Cardiac muscle cell (in vitro differentiated cells and primary cell): ENCODE measurements around the gene QPCT. TPM values are rescaled to one million over a fixed set of nuclear protein-coding genes. Genes with fewer than 3 reads are reported as not detected.

Experiments
- DNase-seq, 2 donors: peaks; one replicate each; pipeline versions ENCODE4 v3.0.0 to v3.0.0-alpha.2; 2010 to 2017; ENCODE audit warnings: low read depth in 1 of 2, low spot score in 1 of 2
- H3K27ac ChIP-seq: fragments of 200-600 bp; sonication (generic); 2 replicates; pipeline ENCODE4 v1.5.1; 2016
- H3K27me3 ChIP-seq: fragments of 200-600 bp; sonication (generic); 2 replicates; pipeline ENCODE4 v1.6.0; 2016; ENCODE audit warnings: control low read depth
- H3K36me3 ChIP-seq: fragments of 200-600 bp; sonication (generic); 2 replicates; pipeline ENCODE4 v1.5.1; 2016; ENCODE audit warnings: control low read depth
- H3K4me1 ChIP-seq: fragments of 200-600 bp; sonication (generic); 2 replicates; pipeline ENCODE4 v1.8.1; 2017; ENCODE audit warnings: low read depth, mild to moderate bottlenecking, mixed run types
- H3K4me3 ChIP-seq: fragments of 200-600 bp; sonication (generic); 2 replicates; pipeline ENCODE4 v1.5.1; 2016; ENCODE audit warnings: mild to moderate bottlenecking
- H3K9me3 ChIP-seq: fragments of 200-600 bp; sonication (generic); 2 replicates; pipeline ENCODE4 v1.5.1; 2017; ENCODE audit warnings: low read depth, mild to moderate bottlenecking, control low read depth
- CTCF ChIP-seq: IDR thresholded peaks from 2 replicates; pipeline ENCODE4 v1.5.1; 2012; ENCODE audit warnings: low read depth, mild to moderate bottlenecking, low read length
- polyA plus RNA-seq: library from polyadenylated mRNA; unstranded; fragments of >200 nt; fragmentation: Nextera tagmentation; extraction: Ambion mirVana; gene quantifications from 2 replicates; pipeline ENCODE4 v1.2.1, GENCODE V29; 2016
- total RNA-seq: library from RNA; depleted of rRNA; stranded (reverse); fragments of >200 nt; gene quantifications from 2 replicates; pipeline ENCODE4 v1.2.3, GENCODE V29; 2016

The QPCT gene
- total and polyA plus RNA-seq, 2 experiments from 2014 or later = 0.33 TPM; not detected in 1

- DNase-seq = peak in 1 of 2 donors; percentile 36
Measured at GRCh38 chr2:37417321-37417720, 72.9 kb downstream of the QPCT start.

GRCh38 chr2:37418956-37419355 lies 74.5 kb downstream of the QPCT start:
- Histone ChIP-seq H3K36me3 (no peaks in the 10 kb centered on the region), H3K27ac (no peak overlapping the region), H3K4me3 (no peak overlapping the region), H3K9me3 (no peaks in the 10 kb centered on the region), H3K4me1 (peaks cover 16% of the 10 kb centered on the region), H3K27me3 (no peaks in the 10 kb centered on the region)
- no peak for TF ChIP-seq CTCF
- DNase-seq = no peak

More at GRCh38 chr2:37417321-37417720, 72.9 kb downstream of the QPCT start:
- no peaks in the 10 kb centered on the region for H3K9me3 ChIP-seq
- H3K27ac ChIP-seq = no peak overlapping the region
- no peaks in the 10 kb centered on the region for H3K27me3 ChIP-seq
- TF ChIP-seq CTCF = no peak
- H3K4me3 ChIP-seq = no peak overlapping the region
- peaks cover 16% of the 10 kb centered on the region for H3K4me1 ChIP-seq
- H3K36me3 ChIP-seq = no peaks in the 10 kb centered on the region

GRCh38 chr2:37421686-37422085 lies 77.3 kb downstream of the QPCT start:
- H3K9me3 ChIP-seq = no peaks in the 10 kb centered on the region
- H3K36me3 ChIP-seq = no peaks in the 10 kb centered on the region
- DNase-seq = no peak
- H3K27me3 ChIP-seq = no peaks in the 10 kb centered on the region
- no peak for TF ChIP-seq CTCF
- H3K27ac ChIP-seq = no peak overlapping the region
- H3K4me3 ChIP-seq = no peak overlapping the region
- peaks cover 11% of the 10 kb centered on the region for H3K4me1 ChIP-seq

GRCh38 chr2:37422816-37423215 lies 78.4 kb downstream of the QPCT start:
- Histone ChIP-seq H3K9me3 (no peaks in the 10 kb centered on the region), H3K4me3 (no peak overlapping the region), H3K27ac (no peak overlapping the region), H3K27me3 (no peaks in the 10 kb centered on the region), H3K4me1 (peaks cover 5% of the 10 kb centered on the region), H3K36me3 (no peaks in the 10 kb centered on the region)
- DNase-seq = no peak
- TF ChIP-seq CTCF = no peak

Other genes starting within 250 kb of the QPCT start
- gene EIF2AK2, start 187.7 kb upstream of the QPCT start, total RNA-seq = 10.4 and 12.3 TPM in 2 replicates
- 12.5 and 18.3 TPM in 2 replicates for gene EIF2AK2, start 187.7 kb upstream of the QPCT start, polyA plus RNA-seq
- gene SULT6B1, start 156.0 kb upstream of the QPCT start, total RNA-seq = not detected in 2 replicates
- gene SULT6B1, start 156.0 kb upstream of the QPCT start, polyA plus RNA-seq = not detected in 2 replicates
- gene CEBPZOS, start 148.1 kb upstream of the QPCT start, total RNA-seq = 10.6 and 17.7 TPM in 2 replicates
- gene CEBPZOS, start 148.1 kb upstream of the QPCT start, polyA plus RNA-seq = 25.4 and 34.3 TPM in 2 replicates
- gene CEBPZ, start 113.0 kb upstream of the QPCT start, total RNA-seq = 14.3 and 27.9 TPM in 2 replicates
- 18.9 and 27.7 TPM in 2 replicates for gene CEBPZ, start 113.0 kb upstream of the QPCT start, polyA plus RNA-seq
- 22.0 and 28.0 TPM in 2 replicates for gene NDUFAF7, start 113.0 kb upstream of the QPCT start, total RNA-seq
- gene NDUFAF7, start 113.0 kb upstream of the QPCT start, polyA plus RNA-seq = 25.0 and 27.9 TPM in 2 replicates
- gene PRKD3, start 19.8 kb upstream of the QPCT start, total RNA-seq = 11.1 and 20.2 TPM in 2 replicates
- gene PRKD3, start 19.8 kb upstream of the QPCT start, polyA plus RNA-seq = 13.2 and 16.0 TPM in 2 replicates